NCI-H1105 treated with DMSO at 0.1 percent for 48 hours (cell line): ENCODE data around the gene MAPT.
"Not testable (repeated sequence)": the region's sequence is repeated elsewhere in the genome, so short reads cannot be mapped to it uniquely, and the experiment has no call there.

Experiments used
- DNase-seq: peaks from one replicate; lab custom pipeline; 2025; lab: John Stamatoyannopoulos, UW

MAPT gene

DNA sequence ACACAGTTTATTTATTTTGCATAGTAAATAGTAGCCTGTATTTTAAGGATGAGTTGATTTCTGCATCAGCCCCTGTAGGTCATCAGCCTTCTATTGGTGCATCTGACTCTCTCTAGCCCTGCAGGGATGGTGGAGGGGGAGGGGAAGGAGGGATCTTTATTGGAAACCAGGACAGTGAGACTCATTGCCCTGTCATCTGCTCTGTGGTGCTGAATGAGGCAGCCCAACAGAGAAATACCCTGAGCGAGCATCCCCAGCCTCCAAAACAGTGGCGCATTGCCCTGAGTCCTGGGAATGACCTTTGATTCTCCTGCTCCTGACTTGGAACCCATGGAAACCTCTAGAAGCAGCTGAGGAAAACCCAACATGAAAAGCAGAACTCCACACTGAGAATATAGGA, 59.2 kb downstream of the MAPT start:
- no peak for DNase-seq

DNA sequence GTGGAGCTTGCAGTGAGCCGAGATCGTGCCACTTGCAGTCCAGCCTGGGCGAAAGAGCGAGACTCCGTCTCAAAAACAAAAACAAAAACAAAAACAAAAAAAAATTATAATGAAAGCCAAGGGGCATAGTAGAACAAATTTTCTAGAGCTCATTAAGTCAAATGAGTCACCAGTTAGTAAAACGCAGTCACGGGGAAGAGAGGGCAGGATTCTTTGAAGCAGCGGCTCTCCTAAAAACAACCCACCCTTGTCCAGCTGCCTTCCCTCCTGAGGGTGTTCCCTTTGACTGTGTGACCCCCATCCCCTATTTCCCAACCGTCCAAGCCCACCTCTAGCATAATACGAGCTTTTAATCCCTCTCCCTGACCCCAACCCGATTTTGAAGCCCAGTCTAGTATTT, 60.6 kb downstream of the MAPT start:
- no peak for DNase-seq

DNA sequence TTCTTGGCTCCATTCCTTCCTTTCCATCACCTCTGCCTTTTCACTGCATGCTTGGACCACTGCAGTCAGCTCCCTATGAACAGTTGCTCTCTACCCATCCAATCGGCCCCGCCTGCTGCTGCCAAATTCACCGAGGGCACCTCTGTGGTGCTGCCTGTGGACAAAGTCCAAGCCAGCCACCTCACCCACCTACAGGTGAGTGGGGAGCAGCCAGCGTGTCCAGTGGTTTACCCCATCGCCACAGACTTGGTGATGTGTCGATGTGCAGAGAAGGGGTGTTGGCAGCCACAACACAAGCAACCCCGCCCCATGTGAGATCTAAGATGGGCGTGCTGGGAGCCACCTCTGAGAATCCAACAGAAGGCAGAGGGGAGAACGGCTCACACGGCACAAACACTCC, 61.0 kb downstream of the MAPT start:
- DNase-seq: no peak

DNA sequence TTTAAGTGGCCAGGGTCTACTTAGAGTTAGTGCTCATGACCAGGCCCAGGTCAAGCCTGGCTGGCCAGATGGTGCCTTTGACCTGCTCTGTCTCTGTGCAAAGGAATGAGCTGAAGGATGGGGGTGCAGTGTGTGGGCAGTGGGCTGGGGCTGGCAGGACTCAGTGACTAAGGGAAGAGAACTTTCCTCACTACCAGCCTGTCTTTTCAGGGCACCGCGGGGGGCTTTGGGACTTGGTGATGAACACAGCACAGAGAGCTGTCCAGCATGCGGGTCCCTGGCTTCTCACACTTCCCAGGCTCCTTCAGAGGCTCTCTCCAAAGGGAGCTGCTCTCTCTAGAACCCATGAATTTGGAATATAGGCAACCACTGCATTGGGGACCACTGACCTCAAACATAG, 61.7 kb downstream of the MAPT start:
- DNase-seq: no peak

DNA sequence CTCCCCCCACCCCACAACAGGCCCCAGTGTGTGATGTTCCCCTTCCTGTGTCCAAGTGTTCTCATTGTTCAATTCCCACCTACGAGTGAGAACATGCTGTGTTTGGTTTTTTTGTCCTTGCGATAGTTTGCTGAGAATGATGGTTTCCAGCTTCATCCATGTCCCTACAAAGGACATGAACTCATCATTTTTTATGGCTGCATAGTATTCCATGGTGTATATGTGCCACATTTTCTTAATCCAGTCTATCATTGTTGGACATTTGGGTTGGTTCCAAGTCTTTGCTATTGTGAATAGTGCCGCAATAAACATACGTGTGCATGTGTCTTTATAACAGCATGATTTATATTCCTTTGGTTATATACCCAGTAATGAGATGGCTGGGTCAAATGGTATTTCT, 62.4 kb downstream of the MAPT start:
- DNase-seq: not testable (repeated sequence)

DNA sequence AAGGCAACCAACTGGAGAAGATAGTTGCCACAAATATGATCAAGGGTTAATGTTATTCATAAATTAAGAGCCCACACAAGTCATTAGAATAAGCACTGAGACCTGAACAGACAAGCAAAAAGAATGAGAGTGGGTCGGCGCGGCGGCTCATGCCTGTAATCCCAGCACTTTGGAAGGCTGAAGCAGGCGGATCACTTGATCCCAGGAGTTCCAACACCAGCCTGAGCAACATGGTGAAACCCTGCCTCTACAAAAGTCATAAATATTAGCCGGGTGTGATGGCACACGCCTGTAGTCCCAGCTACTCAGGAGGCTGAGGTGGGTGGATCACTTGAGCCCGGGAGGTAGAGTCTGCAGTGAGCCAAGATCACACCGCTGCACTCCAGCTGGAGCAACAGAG, 64.0 kb downstream of the MAPT start:
- no peak for DNase-seq

DNA sequence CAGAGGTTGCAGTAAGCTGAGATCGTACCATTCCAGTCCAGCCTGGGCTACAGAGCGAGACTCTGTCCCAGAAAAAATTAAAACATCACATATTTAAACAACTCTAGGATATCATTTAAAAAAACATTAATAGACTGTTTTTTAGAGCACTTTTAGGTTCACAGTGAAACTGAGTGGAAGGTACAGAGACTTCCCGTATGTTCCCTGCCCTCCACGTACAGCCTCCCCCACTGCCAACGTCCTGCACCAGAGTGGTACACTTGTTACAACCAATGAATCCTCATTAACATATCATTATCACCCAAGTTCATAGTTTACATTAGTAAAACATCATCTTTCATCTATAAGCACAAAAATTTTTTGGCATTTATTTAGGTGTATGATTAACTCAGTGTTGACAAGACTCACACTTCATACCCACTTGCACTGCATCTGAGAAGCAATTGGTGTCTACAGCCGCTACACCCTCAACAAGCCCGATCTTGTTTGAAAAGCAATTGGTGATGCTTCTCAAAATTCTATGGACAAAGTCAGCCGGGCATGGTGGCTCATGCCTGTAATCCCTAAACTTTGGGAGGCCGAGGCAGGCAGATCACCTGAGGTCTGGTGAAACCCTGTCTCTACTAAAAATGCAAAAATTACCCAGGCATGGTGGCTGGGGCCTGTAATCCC, 64.8 kb downstream of the MAPT start:
- peak; percentile 3 for DNase-seq

DNA sequence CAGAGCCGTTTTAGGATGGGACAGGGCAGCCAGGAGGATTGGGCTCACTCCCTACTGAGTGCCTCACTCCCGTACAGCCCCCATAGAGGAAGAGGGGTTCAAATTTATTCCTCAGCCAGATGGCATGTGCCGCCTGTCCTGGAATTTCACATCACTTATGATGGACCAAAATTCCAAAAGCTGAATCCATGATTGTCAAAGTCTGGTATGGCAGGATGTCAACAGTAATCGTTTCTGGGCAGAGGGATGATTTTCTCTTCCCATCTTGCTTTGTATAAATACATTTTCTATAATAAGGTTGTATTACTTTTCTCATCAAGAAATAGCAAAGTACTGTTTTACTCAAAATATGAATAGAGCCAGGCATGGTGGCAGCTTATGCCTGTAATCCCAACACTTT, 66.0 kb downstream of the MAPT start:
- DNase-seq: no peak

DNA sequence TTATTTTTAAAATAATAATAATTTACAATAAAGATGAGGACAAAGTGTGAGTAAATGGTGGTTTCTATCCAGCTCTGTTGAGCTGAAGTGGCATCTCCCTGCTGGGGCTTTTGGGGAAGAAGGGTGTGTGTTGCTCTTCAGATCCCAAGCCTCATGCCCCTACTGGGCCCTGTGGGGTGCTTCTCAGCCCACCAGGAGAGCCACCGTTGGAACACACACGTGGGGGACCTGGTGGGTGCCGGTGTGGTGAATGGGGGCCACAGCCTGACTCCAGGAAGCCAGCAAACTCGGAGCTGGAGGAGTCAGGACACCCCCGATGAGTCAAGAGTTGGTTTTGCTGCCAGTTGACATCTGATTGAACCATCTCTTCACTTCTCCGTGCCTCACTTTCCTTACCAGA, 66.9 kb downstream of the MAPT start:
- DNase-seq: no peak

DNA sequence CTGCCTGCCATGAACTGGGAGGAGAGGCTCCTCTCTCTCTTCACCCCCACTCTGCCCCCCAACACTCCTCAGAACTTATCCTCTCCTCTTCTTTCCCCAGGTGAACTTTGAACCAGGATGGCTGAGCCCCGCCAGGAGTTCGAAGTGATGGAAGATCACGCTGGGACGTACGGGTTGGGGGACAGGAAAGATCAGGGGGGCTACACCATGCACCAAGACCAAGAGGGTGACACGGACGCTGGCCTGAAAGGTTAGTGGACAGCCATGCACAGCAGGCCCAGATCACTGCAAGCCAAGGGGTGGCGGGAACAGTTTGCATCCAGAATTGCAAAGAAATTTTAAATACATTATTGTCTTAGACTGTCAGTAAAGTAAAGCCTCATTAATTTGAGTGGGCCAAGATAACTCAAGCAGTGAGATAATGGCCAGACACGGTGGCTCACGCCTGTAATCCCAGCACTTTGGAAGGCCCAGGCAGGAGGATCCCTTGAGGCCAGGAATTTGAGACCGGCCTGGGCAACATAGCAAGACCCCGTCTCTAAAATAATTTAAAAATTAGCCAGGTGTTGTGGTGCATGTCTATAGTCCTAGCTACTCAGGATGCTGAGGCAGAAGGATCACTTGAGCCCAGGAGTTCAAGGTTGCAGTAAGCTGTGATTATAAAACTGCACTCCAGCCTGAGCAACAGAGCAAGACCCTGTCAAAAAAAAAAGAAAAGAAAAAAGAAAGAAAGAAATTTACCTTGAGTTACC, 68.0 kb downstream of the MAPT start:
- DNase-seq: no peak

DNA sequence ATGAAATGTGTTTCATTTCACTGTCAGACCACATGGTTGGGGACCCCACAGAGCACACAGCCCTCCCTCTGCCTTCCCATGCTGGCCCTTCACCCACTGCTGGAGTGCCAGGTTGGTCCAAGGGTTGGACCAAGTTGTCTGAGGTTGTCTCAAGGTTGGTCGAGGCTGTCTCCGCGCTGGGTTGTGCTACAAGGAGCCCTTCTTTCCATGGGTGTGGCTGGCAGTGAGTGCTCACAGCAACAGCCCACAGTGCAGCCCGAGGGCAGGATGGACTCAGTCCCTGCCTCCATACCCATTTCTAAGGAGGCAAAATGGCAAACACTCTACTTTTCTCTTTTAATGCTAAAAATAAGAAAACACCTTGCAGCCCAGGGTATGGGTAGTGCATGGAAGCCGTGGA, 68.9 kb downstream of the MAPT start:
- no peak for DNase-seq

DNA sequence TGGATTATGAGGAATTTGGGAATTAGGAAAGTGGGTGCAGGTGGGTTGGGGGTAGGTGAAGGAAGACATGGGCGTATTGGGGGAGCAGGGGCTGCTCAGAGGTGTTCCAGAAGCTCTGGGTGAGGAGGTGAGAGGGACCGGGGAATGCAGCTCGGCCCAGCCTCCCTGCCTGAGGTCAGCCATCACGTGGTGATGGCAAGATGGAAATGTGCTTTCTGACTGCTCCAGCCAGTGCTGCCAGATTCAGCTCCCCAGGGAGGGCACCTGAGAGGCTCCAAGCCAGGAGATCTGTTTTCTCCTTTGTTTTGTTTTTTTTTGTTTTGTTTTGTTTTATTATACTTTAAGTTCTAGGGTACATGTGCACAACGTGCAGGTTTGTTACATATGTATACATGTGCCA, 69.5 kb downstream of the MAPT start:
- DNase-seq: no peak

DNA sequence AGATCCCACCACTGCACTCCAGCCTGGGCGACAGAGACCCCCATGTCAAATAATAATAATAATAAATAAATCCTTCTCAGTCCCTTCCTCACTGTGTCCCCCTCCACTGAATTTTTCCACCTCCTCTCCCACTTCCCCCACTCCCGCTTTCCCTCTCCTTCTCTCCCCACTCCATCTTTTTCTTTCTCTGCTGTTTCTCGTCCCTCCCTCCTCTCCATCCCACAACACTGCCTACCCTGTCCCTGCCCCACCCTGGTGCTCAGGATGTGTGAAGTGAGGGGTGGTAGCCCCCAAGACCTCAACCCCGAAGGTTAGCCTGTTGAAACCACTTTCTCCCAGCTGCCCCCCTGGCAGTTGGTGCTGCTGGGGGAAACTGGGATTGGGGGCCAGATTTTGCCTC, 70.3 kb downstream of the MAPT start:
- no peak for DNase-seq

DNA sequence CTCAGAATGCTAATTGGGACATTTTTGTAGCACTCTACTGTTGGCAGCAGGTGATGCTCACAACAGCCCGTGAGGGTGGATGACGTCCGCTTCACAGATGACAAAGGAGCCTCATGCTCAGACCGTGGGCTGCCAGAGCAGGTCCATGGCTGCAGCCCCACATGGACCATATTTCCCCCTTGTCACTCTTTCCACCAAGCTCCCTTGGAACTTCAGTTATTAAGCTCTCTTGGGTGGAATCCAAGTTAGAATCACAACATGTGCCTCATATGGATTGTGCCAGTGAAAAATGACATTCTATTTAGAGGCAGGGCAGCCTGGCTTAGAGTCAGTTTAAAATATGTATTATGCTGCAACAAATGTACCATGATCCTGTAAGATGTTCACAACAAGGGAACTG, 71.5 kb downstream of the MAPT start:
- DNase-seq: no peak

DNA sequence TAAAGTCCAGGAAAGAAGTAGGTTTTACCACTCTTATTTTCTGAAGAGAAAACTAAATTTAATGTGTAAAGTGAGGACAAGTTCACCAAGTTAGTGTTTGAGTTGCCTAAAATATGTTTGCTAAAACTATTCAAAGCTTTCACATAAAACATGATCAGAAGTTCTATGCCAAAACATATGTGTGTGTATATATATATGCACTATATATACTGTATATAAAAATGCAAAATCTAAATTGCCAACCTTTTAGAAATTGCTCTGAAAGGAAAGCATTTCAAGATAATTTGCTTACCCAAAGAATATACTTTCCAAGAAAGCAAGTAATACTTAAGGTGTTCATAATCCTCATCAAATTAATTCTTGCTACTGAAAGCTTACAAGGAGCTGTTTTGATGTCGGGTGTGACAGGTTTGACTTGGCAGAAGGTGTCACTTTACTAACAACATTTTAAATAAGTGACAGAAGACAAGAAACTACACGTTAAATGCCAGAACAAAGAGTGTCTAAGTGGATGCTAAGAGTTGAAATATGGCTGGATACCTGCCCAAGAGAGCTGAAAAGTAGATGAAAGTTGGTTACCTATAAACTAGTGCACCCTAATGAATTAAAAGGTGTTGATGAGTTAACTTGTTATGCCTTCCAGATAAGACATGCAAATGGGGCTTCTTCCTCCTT, 72.4 kb downstream of the MAPT start:
- DNase-seq: no peak

DNA sequence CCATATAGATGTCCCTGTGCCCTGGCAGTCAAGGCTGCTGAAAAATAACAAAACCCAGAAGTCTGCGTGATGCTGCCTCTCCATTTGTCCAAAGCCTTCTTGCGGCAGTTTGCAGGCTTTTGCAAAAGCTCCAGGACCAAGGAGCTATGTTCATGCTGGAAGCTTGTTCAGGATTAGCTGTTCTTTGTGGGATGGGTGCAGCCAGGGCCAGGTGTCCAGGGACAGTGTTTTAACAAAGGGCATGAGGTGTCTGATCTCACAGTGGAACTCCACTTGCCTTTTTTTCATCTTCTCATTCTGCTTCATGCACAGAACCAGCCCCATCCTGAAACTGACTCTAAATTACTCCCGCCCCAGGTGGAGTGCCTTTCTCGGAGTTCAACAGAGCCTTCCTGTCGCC, 73.0 kb downstream of the MAPT start:
- DNase-seq: no peak

DNA sequence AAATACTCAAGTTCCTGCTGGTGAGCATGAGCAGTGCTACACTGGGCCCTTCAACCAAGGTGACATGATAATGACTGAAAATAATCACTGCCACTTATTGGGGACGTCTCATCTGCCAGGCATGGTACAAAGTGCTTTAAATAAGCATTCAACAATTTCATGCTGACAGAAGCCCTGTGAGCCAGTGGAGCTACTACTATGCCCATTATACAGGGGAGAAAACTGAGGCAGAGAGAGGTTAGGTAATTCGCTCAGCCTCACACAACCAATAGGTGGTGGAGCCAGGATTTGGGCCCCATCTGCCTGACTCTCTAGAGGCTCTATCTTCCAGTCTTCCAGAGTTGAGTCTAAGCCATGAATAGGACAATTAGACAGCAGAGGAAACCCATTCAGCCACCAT, 74.4 kb downstream of the MAPT start:
- no peak for DNase-seq

DNA sequence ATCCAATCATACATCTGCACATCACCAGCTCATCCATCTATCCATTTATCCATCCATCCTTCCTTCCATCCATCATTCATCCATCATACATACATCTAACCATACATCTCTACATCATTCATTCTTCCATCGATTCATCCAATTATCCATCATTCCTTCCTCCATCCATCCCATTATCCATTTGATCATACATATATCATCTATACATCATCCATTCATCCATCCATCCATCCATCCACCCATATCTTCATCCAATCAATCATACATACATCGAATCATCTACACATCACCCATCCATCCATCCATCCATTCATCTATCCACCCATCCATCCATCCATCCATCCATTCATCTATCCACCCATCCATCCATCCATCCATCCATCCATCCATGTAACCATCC, 75.4 kb downstream of the MAPT start:
- no peak for DNase-seq

DNA sequence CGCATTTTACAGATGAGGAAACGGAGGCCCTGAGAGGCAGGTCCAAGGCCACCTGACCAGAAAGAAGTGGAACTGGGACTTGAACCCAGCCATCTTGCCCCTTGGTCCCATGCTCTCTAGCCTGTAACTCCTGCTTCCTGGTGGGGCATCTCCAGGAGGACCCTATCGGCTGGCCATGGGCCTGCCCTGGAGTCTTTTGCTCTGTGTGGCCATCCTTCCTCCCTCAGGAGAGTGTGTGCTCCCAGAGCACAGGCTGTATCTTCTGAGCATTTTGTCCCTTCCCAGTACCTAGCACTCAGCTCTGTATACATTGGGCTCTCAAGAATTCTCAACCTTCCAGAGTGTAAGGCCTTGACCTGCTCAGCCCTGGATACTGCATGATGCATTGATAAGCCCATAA, 76.3 kb downstream of the MAPT start:
- DNase-seq: no peak

DNA sequence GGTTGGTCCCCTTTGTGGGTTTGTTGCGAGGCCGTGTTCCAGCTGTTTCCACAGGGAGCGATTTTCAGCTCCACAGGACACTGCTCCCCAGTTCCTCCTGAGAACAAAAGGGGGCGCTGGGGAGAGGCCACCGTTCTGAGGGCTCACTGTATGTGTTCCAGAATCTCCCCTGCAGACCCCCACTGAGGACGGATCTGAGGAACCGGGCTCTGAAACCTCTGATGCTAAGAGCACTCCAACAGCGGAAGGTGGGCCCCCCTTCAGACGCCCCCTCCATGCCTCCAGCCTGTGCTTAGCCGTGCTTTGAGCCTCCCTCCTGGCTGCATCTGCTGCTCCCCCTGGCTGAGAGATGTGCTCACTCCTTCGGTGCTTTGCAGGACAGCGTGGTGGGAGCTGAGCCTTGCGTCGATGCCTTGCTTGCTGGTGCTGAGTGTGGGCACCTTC, 77.4 kb downstream of the MAPT start:
- DNase-seq: no peak

DNA sequence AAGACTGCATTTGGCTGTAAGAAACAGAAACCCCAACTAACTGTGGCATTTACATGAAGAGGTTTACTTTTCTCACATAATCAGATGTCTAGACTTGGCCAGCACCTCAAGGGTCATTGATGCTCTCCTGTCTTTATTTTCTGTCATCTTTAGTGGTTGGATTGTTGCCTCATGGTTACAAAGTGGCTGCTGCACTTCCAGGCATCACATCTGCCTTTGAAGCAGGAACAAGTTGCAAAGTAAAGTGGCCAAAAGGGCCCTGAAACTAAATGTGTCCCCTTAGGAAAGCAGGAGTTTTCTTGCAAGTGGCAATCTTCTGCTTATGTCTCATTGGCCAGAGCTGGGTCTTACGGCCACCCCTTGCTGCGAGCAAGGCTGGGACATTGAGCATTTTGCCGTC, 78.2 kb downstream of the MAPT start:
- no peak for DNase-seq

DNA sequence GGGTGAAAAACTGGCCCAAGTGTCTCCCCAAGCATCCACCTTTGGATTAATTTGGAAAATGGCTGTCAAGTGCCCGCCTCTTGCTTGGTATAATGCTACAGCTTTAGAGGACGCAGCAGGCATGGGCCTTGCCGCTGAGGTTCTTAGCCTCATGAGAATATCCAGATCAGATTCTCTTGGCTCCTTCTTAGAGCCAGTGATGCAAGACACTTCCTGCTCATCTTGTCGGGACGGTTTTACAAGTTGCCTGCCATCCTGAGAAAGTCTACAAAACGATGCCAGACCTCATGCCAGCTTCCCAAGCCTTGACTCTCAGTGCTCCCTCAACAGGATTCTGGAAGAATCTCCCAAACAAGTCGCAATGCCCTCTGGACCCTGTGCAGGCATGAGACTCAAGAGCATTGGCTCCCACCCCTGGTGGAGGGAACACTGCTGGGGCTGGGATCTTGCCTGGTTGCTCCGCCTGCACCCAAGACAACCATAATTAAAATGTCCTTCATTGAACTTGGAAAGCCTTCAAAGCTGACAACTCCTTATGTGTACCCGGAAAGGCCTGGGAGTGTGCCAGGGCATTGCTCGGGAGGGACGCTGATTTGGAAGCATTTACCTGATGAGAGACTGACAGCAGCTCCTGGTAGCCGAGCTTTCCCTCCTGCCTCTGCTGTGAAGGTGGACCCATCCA, 78.9 kb downstream of the MAPT start:
- DNase-seq: no peak
